ENCODE results near the gene GPX4.

The GPX4 gene

DNA sequence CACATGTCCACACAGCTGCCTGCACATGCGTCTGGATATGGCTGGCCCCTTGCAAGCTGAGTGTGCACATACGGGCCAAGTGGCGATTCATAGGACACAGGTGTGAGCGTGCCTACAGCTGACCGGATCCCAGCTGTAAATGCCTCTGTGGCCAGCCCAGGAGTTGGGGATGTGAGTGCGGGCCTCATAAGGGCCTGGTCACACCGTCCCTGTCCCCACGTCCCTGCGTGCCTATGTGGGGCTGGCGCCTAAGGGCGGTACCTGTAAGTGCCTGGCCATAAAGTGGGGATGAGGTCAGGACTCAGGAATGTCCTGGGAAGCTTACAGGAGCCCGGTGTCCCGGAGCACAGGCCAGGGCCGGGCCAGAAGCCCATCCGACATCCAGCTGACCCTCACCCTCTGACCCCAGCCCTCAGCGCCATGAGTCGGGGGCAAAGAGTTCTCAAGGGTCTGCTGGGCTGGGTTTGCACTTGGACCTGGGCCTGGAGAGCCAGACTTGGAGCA is 38.1 kb upstream of the GPX4 start:
- no peaks in the 10 kb centered on the region for H4K20me1 ChIP-seq (ENCODE audit: insufficient read depth, low read length)
- H3K27ac ChIP-seq (ENCODE audit: low read depth, low read length, poor library complexity, severe bottlenecking): no peak overlapping the region
- no peaks in the 10 kb centered on the region for H3K79me2 ChIP-seq (ENCODE audit: insufficient read depth, low read length)
- no peaks in the 10 kb centered on the region for H3F3A ChIP-seq (ENCODE audit: insufficient read depth, low read length)
- H3K4me3 ChIP-seq (ENCODE audit: low read depth, low read length, poor library complexity, severe bottlenecking): peak overlapping the region; percentile 43
- H3K36me3 ChIP-seq (ENCODE audit: insufficient read depth, low read length): peaks cover 11% of the 10 kb centered on the region
- H3K9ac ChIP-seq (ENCODE audit: low read length): no peak overlapping the region
- H3K4me1 ChIP-seq (ENCODE audit: insufficient read depth, low read length, severe bottlenecking): peaks cover 46% of the 10 kb centered on the region
- no peaks in the 10 kb centered on the region for H3K27me3 ChIP-seq (ENCODE audit: insufficient read depth, low read length)
- no peaks in the 10 kb centered on the region for H3K9me3 ChIP-seq (ENCODE audit: low read length)
- no peaks in the 10 kb centered on the region for H3K9me2 ChIP-seq (ENCODE audit: low read depth, low read length)
- peak overlapping the region; percentile 69; the same call in 1 of the 2 replicates for H3K4me2 ChIP-seq (ENCODE audit: low read length)
- TF ChIP-seq, protein P1, sequence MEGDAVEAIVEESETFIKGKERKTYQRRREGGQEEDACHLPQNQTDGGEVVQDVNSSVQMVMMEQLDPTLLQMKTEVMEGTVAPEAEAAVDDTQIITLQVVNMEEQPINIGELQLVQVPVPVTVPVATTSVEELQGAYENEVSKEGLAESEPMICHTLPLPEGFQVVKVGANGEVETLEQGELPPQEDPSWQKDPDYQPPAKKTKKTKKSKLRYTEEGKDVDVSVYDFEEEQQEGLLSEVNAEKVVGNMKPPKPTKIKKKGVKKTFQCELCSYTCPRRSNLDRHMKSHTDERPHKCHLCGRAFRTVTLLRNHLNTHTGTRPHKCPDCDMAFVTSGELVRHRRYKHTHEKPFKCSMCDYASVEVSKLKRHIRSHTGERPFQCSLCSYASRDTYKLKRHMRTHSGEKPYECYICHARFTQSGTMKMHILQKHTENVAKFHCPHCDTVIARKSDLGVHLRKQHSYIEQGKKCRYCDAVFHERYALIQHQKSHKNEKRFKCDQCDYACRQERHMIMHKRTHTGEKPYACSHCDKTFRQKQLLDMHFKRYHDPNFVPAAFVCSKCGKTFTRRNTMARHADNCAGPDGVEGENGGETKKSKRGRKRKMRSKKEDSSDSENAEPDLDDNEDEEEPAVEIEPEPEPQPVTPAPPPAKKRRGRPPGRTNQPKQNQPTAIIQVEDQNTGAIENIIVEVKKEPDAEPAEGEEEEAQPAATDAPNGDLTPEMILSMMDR (IDR thresholded peaks at IDR 0.05; ENCODE audit: low read length): no peak
- TF ChIP-seq EZH2 (IDR thresholded peaks at IDR 0.05; ENCODE audit: borderline replicate concordance, low read length): no peak
- H2AFZ ChIP-seq (ENCODE audit: low read length): no peak overlapping the region

DNA sequence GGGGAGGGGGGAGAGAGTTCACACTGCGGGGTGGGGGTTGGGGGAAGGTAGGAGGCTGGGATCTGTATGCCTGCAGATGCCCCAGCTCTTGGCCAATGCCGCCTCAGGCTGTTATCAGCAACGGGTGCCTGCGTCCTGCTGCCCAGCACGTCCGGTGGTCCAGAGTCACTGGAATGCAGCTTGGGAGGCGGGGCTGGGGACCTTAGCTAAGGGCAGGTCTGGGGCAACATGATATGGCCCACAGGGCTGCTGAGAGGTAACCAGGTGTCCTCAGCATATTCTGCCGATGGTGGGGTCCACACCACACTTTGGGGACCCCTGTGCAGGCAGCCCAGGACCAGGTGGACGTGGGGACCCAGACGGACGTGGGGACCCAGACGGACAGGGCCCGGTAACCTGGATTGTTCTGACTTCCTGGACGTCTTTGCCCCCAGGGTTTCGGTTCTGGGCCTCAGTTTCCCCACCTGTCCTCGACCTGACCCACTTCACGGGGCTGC is 37.5 kb upstream of the GPX4 start:
- peak overlapping the region; percentile 87 for H3K9ac ChIP-seq (ENCODE audit: low read length)
- H3K4me3 ChIP-seq (ENCODE audit: low read depth, low read length, poor library complexity, severe bottlenecking): peak overlapping the region; percentile 86
- H3F3A ChIP-seq (ENCODE audit: insufficient read depth, low read length): no peaks in the 10 kb centered on the region
- no peaks in the 10 kb centered on the region for H3K27me3 ChIP-seq (ENCODE audit: insufficient read depth, low read length)
- TF ChIP-seq, protein P1 (IDR thresholded peaks at IDR 0.05; ENCODE audit: low read length): no peak
- TF ChIP-seq EZH2 (IDR thresholded peaks at IDR 0.05; ENCODE audit: borderline replicate concordance, low read length): no peak
- no peaks in the 10 kb centered on the region for H4K20me1 ChIP-seq (ENCODE audit: insufficient read depth, low read length)
- no peak overlapping the region for H2AFZ ChIP-seq (ENCODE audit: low read length)
- peak overlapping the region; percentile 46 for H3K27ac ChIP-seq (ENCODE audit: low read depth, low read length, poor library complexity, severe bottlenecking)
- no peaks in the 10 kb centered on the region for H3K9me2 ChIP-seq (ENCODE audit: low read depth, low read length)
- no peaks in the 10 kb centered on the region for H3K79me2 ChIP-seq (ENCODE audit: insufficient read depth, low read length)
- H3K4me1 ChIP-seq (ENCODE audit: insufficient read depth, low read length, severe bottlenecking): peaks cover 46% of the 10 kb centered on the region
- H3K4me2 ChIP-seq (ENCODE audit: low read length): peak overlapping the region; percentile 72
- H3K9me3 ChIP-seq (ENCODE audit: low read length): no peaks in the 10 kb centered on the region
- H3K36me3 ChIP-seq (ENCODE audit: insufficient read depth, low read length): peaks cover 15% of the 10 kb centered on the region

DNA sequence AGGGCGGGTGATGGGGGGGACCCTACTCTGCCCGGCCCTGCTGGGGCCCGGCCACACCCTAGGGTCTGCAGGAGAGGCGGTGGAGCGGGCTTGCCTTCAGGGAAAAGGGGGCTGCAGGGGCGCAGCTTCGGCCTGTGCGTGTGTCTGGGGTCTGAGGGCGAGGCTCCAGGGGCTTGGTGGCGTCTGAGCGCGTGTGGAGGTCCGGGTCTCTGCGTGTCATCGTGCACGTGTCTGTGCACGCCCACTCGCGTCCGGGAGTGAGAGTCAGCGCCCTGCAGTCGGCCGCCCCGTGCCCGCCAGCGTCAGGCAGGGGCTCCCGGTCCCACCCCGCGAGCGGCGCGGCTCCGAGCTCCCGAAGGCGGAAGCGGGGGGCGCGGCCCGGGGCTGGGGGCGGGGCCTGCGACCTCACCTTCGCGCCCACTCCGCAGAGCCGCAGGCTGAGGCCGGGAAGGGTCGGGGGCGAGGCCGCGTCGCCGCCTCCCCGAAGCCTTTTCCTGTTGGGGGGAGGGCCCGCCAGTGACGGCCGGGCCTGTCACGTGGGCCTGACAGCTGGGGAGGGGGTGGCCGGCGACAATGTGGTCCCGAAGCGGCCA is 37.0 kb upstream of the GPX4 start, which contains the start of gene ARHGAP45:
Gene ARHGAP45 (plus strand): TSS at position 420 of the 593 bp plus-strand sequence. CDS start 239 bp downstream, outside the sequence.
- H3F3A ChIP-seq (ENCODE audit: insufficient read depth, low read length): no peaks in the 10 kb centered on the region
- H3K79me2 ChIP-seq (ENCODE audit: insufficient read depth, low read length): no peaks in the 10 kb centered on the region
- peak within 1 kb of the TSS; percentile 87 for H3K9ac ChIP-seq (ENCODE audit: low read length)
- no peaks in the 10 kb centered on the region for H3K27me3 ChIP-seq (ENCODE audit: insufficient read depth, low read length)
- H3K4me3 ChIP-seq (ENCODE audit: low read depth, low read length, poor library complexity, severe bottlenecking): peak within 1 kb of the TSS; percentile 86
- no peaks in the 10 kb centered on the region for H3K9me3 ChIP-seq (ENCODE audit: low read length)
- peak within 1 kb of the TSS; percentile 92 for H3K27ac ChIP-seq (ENCODE audit: low read depth, low read length, poor library complexity, severe bottlenecking)
- no peaks in the 10 kb centered on the region for H3K9me2 ChIP-seq (ENCODE audit: low read depth, low read length)
- peaks cover 12% of the 10 kb centered on the region for H3K36me3 ChIP-seq (ENCODE audit: insufficient read depth, low read length)
- H4K20me1 ChIP-seq (ENCODE audit: insufficient read depth, low read length): no peaks in the 10 kb centered on the region
- H3K4me2 ChIP-seq (ENCODE audit: low read length): peak within 1 kb of the TSS; percentile 72
- no peak within 1 kb of the TSS for H2AFZ ChIP-seq (ENCODE audit: low read length)
- no peak for TF ChIP-seq EZH2 (IDR thresholded peaks at IDR 0.05; ENCODE audit: borderline replicate concordance, low read length)
- TF ChIP-seq, protein P1 (IDR thresholded peaks at IDR 0.05; ENCODE audit: low read length): no peak
- H3K4me1 ChIP-seq (ENCODE audit: insufficient read depth, low read length, severe bottlenecking): peaks cover 46% of the 10 kb centered on the region

All from OCI-LY1 (cell line).